Stimulated activated CD4-positive, alpha-beta T cell treated with anti-CD3 and anti-CD28 coated beads, TNF-alpha, amount 100 ng/mL, for 24 hours (primary cell): ENCODE data around the gene HEATR5B.
"Not testable (repeated sequence)": the region's sequence is repeated elsewhere in the genome, so short reads cannot be mapped to it uniquely, and the experiment has no call there.

Experiments
- DNase-seq, 3 experiments: peaks; one replicate each; pipeline ENCODE4 v3.0.0-alpha.2; 2020; ENCODE audit warnings: low read depth in 3 of 3

HEATR5B gene

GRCh38 chr2:36941867-36942266 is 142.3 kb downstream of the HEATR5B start:
- DNase-seq = no peak

GRCh38 chr2:36936526-36936925 is 147.6 kb downstream of the HEATR5B start:
- not testable (repeated sequence) for DNase-seq

- not testable (repeated sequence) for DNase-seq
These were observed 152.5 kb downstream of the HEATR5B start for GRCh38 chr2:36931688-36932087.
